HFF-Myc (cell line): ENCODE results near the gene TAL1.

Experiments
- DNase-seq: peaks from one replicate; pipeline ENCODE4 v3.0.0-alpha.2; 2011; ENCODE audit warnings: low read depth; ENCODE audit errors: extremely low read depth
- H3K4me3 ChIP-seq: replicated peaks from 2 replicates; pipeline ENCODE4 v1.5.1; 2011; ENCODE audit warnings: low read depth, mild to moderate bottlenecking, control low read depth, low read length
- TF ChIP-seq, protein P1 (sequence below): IDR thresholded peaks from 2 replicates; pipeline ENCODE4 v1.5.1; 2012; ENCODE audit warnings: mild to moderate bottlenecking, low read depth, low read length, control low read depth; ENCODE audit errors: missing control alignments

TAL1 gene

DNA sequence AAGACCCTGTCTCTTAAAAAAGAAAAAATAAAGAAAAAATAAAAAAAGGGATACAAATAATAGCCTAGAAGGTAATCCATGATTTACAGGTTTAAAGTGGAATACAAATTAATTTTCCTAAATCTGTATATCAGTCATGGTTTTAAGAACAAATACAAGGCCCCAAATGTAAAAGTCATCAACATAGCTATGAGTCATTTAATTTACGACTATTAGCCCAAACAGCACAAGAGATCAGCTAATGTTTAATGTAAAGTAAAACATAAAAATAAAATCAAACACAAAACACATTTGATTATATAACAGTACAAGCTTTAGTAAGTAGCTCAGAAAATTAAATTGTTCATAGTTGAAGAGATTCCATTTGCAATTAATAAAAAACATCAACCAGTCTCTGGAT, 20.3 kb upstream of the TAL1 start:
- H3K4me3 ChIP-seq, result no peak overlapping the region
- no peak for DNase-seq
- TF ChIP-seq, protein P1, sequence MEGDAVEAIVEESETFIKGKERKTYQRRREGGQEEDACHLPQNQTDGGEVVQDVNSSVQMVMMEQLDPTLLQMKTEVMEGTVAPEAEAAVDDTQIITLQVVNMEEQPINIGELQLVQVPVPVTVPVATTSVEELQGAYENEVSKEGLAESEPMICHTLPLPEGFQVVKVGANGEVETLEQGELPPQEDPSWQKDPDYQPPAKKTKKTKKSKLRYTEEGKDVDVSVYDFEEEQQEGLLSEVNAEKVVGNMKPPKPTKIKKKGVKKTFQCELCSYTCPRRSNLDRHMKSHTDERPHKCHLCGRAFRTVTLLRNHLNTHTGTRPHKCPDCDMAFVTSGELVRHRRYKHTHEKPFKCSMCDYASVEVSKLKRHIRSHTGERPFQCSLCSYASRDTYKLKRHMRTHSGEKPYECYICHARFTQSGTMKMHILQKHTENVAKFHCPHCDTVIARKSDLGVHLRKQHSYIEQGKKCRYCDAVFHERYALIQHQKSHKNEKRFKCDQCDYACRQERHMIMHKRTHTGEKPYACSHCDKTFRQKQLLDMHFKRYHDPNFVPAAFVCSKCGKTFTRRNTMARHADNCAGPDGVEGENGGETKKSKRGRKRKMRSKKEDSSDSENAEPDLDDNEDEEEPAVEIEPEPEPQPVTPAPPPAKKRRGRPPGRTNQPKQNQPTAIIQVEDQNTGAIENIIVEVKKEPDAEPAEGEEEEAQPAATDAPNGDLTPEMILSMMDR, result no peak

DNA sequence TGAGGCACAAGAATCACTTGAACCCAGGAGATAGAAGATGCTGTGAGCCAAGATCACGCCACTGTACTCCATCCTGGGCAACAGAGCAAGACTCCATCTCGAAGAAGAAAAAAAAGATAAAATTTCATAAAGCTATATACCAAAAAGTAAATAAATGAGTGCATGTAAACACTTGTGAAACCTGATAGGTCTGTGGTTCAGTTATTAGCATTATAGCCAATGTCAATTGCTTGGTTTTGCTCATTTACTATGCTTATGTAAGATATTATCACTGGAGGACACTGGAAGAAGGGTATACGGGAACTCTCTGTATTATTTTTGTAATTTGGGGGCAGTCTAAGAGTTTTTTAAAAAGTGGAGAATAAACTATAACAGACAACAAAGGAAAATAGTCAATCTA, 17.7 kb upstream of the TAL1 start:
- no peak for DNase-seq
- H3K4me3 ChIP-seq, result no peak overlapping the region
- TF ChIP-seq, protein P1, result no peak

DNA sequence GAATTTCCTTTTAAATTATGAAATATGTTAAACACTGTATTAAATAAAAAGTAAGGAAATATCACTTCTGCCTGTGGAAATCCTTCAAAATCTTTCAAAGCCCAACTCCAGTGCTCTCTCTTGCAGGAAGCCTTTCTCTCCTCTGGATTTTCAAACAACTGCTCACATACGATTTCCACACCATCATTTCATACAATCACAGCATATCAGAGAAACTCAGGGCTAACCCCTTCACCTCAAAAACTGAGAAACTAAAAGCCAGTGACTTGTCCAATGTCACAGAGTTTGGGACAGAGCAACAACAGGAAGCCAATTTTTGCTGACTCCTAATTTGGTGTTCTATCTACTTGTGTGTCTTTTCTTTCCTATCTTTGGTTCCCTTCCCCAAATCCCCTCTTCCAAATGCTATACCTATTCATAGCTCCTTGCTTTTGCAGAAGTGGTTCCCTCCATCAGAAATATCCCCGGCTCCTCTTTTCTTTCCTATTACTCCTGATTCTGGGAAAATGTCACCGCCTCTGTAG, 12.4 kb upstream of the TAL1 start:
- DNase-seq, result no peak
- TF ChIP-seq, protein P1, result no peak
- H3K4me3 ChIP-seq, result no peak overlapping the region

DNA sequence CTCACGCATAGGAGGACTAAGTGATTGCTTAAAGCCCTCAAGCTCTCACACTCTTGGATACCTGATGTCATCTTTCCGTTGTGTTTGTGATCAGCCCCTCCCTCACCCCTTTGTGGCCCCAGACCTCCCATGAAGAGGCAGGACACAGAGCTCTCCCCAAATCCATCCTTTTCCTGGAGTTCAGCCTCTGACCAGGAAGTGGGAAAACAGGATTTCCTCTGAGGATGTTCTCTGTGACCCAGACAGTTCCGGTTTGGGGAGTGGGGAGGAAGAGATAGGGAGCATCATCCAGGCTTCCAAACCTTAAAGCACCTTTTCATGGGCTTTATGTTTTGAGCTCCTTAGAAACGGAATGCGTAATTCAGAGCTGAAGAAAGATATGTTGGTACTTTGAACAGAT, 11.9 kb upstream of the TAL1 start:
- H3K4me3 ChIP-seq, result no peak overlapping the region
- DNase-seq, result no peak
- TF ChIP-seq, protein P1, result no peak

DNA sequence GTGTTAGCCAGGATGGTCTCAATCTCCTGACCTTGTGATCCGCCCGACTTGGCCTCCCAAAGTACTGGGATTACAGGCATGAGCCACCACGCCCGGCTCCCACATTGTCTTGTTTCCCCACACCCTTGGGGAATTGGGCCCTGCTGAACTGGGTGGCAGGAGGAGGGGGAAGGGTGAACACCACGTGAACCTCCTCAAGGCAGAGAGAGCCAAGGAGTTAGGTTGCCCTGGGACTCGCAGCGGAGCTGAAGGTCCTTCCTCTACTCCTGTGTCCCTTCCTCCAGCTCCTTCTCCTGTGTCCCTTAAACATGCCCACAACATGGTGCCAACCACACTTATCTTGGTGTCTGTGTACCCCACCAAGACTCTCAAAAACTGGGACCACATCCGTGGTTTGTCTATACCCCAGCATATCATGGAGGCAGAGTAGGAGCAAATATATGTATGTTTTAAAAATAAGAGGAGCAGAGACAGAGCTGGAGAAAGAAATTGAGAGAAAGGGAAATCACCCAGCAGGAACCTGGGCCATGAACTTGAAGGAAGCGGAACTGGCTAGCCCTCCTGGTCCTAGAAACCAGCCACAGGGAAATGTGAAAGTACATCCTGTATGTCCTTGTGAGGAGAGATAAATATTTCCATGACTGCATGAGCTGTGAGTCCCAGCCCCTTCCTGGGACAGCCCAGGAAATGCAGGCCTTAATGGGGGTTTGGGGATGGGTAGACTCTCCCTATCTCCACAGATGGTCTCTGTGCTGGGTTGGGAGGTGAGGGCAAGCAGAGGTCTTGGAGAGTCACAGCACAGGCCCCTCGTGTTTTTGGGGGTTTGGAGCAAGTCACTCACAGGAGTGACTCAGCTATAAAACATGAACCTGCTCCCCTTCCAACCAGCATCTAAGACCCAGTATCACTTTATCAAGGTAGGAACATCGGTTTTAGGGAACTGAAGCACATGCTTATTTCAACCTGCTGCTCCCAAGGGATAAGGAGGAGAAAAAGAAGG, 9.4 kb upstream of the TAL1 start:
- TF ChIP-seq, protein P1, result no peak
- no peak for DNase-seq

DNA sequence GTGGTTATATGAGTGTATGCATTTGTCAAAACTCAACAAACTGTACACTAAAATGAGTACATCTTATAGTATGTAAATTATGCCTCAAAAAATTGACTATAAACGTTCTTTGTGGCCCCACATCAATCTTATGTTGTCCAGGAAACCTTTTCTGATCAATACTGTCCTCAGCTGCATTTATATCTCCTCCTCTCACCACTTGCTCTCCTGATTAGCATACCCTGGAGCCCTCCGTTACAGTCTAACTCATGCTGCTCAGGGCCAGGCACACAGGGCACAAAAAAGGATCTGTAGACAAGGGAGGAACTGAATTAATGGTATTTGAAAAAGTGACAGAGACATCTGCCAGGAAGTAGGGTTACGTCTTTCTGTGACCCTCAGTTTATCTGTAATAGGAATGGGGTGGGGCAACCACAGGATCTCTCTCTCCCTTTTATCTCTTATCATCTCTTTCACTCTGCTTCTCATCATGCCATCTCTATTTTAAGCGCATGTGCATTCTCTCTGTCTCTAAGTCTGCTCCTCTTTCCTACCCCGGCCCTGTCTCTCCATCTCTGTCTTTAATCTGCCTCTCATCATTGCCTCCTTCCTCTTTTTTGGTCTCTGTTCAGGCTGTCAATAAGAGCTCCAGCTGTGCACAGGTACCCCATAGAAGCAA, 7.0 kb upstream of the TAL1 start:
- no peak for DNase-seq
- TF ChIP-seq, protein P1, result no peak
- no peak overlapping the region for H3K4me3 ChIP-seq

More for the DNA sequence above, 9.4 kb upstream of the TAL1 start:
- H3K4me3 ChIP-seq, result no peak overlapping the region
